OCI-LY7 (cell line): ENCODE measurements around the gene KCNAB2. TPM values are rescaled to one million over a fixed set of nuclear protein-coding genes. Genes with fewer than 3 reads are reported as not detected.

Experiments used
- BruUV-seq: library from RNA; stranded (reverse); fragments of 400-500 nt; replicated peaks from 2 replicates; lab custom pipeline; 2021; lab: Mats Ljungman, UMichigan
- CTCF ChIA-PET: fragments of 300-600 bp; sonication (Branson Sonifier 250); formaldehyde crosslinking; loops from one replicate; lab custom pipeline; 2022; ENCODE audit warnings: antibody characterized with exemption; ENCODE audit not compliant: unreplicated experiment; lab: Charles Lee
- POLR2A ChIA-PET: fragments of 300-600 bp; sonication (Branson Sonifier 250); formaldehyde crosslinking; loops from one replicate; lab custom pipeline; 2022; ENCODE audit warnings: antibody characterized with exemption; lab: Charles Lee
- DNase-seq: peaks from one replicate; pipeline ENCODE4 v3.0.0-alpha.2; 2015; ENCODE audit warnings: low spot score
- H2AFZ ChIP-seq: fragments of 200-600 bp; sonication (generic), shearing (Covaris generic); 2 replicates; pipeline ENCODE4 v1.6.1; 2014; ENCODE audit warnings: mild to moderate bottlenecking, antibody characterized with exemption, low read length, moderate library complexity
- H3K27ac ChIP-seq: fragments of 200-600 bp; sonication (generic); 2 replicates; pipeline ENCODE4 v1.5.1; 2014; ENCODE audit warnings: mixed run types, low read depth, mild to moderate bottlenecking, moderate library complexity, low read length, inconsistent platforms; ENCODE audit not compliant: poor library complexity, severe bottlenecking
- H3K36me3 ChIP-seq: fragments of 200-600 bp; sonication (generic); 2 replicates; pipeline ENCODE4 v1.6.1; 2014; ENCODE audit warnings: mild to moderate bottlenecking, antibody characterized with exemption, low read length, moderate library complexity, mixed read lengths; ENCODE audit not compliant: insufficient read depth
- H3K4me1 ChIP-seq: fragments of 200-600 bp; sonication (generic); 2 replicates; pipeline ENCODE4 v1.5.1; 2014; ENCODE audit warnings: mild to moderate bottlenecking, low read length; ENCODE audit not compliant: insufficient read depth, poor library complexity, severe bottlenecking
- H3K4me2 ChIP-seq: fragments of 200-600 bp; sonication (generic); 2 replicates; pipeline ENCODE4 v1.6.1; 2014; ENCODE audit warnings: mild to moderate bottlenecking, low read length
- H3K4me3 ChIP-seq: fragments of 200-600 bp; sonication (generic); 2 replicates; pipeline ENCODE4 v1.5.1; 2014; ENCODE audit warnings: mild to moderate bottlenecking, low read depth, low read length; ENCODE audit not compliant: poor library complexity, severe bottlenecking
- H3K79me2 ChIP-seq: fragments of 200-600 bp; sonication (generic); 2 replicates; pipeline ENCODE4 v1.6.1; 2016; ENCODE audit warnings: low read depth, mild to moderate bottlenecking, low read length, moderate library complexity, mixed read lengths; ENCODE audit not compliant: insufficient read depth
- H3K9me2 ChIP-seq: fragments of 200-600 bp; sonication (generic); 2 replicates; pipeline ENCODE4 v1.6.1; 2016; ENCODE audit warnings: mild to moderate bottlenecking, low read length, mixed read lengths; ENCODE audit not compliant: insufficient read depth
- H3K9me3 ChIP-seq: fragments of 200-600 bp; sonication (generic); 2 replicates; pipeline ENCODE4 v1.6.1; 2014; ENCODE audit warnings: mild to moderate bottlenecking, mixed run types, low read length, mixed read lengths
- H4K20me1 ChIP-seq: fragments of 200-600 bp; sonication (generic); 2 replicates; pipeline ENCODE4 v1.6.1; 2014; ENCODE audit warnings: mild to moderate bottlenecking, antibody characterized with exemption, low read length, moderate library complexity, mixed read lengths; ENCODE audit not compliant: insufficient read depth
- EZH2phosphoT487 ChIP-seq: fragments of 200-600 bp; sonication (generic); IDR thresholded peaks from 2 replicates; pipeline ENCODE4 v1.6.1; 2018; ENCODE audit warnings: low read depth, borderline replicate concordance, mild to moderate bottlenecking, mixed run types, antibody characterized with exemption, low read length, moderate library complexity, mixed read lengths
- intact Hi-C: fragments of 100-400 bp; cut with micrococcal nuclease; formaldehyde crosslinking; loops from one replicate; pipeline ENCODE4 v1.10.0; 2022; ENCODE audit not compliant: unreplicated experiment
- total RNA-seq, 2 experiments: library from RNA; depleted of rRNA in 1 of 2; stranded (reverse); fragments of >200 nt in 1 of 2; shearing (Covaris generic) in 1 of 2; gene quantifications; 2 replicates each; pipeline ENCODE4 v1.2.3, GENCODE V29; 2014 to 2022
- TF ChIP-seq, protein P1 (sequence below): fragments of 200-600 bp; sonication (generic); conservative IDR thresholded peaks from 2 replicates; pipeline ENCODE4 v1.5.1; 2014; ENCODE audit warnings: mild to moderate bottlenecking, antibody characterized with exemption, low read length, moderate library complexity, mixed read lengths

Gene KCNAB2
- total RNA-seq, 2 experiments from 2014 or later = 46.7 to 133 TPM

DNA sequence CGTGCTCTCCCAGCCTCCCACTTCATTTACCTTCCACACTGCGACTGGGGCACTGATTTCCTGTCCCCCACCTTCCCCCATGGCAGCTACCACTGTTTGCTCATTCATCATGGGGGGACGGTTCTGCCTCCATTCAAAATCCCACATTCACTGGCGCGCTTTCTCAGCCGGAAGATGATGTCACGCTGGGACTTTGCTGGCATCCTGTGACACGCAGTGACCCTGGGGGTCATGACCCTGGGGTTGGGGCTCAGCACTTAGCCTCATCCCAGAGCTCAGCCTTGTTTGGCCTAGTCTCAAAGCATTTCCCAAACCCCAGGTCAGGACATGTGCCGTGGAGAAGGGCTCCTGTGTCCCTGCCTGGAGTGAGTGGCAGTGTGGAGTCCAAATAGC, 582 bp upstream of the KCNAB2 start:
- ChIA-PET POLR2A (no interaction called here), CTCF (no interaction called here)

DNA sequence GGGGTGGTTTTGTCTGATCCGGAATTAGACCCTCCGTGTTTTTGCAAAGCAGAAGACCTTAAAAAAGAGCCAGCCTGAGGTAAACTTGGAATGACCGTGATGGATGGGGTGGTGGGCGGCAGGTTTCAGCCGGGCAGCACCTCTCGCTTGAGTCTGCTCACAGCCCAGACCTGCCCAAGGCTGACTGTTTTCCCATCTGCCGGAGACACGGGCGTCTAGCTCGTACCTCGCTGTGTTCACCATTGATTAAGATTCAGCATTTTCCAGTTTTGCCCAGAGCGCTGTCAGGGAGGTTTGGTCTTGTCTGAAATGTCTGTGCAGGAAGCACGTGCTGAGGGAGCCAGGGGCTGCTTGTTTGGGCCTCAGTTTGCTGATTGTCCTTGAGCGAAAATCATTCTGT, 591 bp downstream of the KCNAB2 start:
- no peaks in the 10 kb centered on the region for H3K9me3 ChIP-seq
- H3K4me2 ChIP-seq = no peak overlapping the region
- BruUV-seq = no TSS peak
- ChIA-PET POLR2A (no interaction called here), CTCF (no interaction called here)
- TF ChIP-seq EZH2phosphoT487 = no peak
- TF ChIP-seq, protein P1, sequence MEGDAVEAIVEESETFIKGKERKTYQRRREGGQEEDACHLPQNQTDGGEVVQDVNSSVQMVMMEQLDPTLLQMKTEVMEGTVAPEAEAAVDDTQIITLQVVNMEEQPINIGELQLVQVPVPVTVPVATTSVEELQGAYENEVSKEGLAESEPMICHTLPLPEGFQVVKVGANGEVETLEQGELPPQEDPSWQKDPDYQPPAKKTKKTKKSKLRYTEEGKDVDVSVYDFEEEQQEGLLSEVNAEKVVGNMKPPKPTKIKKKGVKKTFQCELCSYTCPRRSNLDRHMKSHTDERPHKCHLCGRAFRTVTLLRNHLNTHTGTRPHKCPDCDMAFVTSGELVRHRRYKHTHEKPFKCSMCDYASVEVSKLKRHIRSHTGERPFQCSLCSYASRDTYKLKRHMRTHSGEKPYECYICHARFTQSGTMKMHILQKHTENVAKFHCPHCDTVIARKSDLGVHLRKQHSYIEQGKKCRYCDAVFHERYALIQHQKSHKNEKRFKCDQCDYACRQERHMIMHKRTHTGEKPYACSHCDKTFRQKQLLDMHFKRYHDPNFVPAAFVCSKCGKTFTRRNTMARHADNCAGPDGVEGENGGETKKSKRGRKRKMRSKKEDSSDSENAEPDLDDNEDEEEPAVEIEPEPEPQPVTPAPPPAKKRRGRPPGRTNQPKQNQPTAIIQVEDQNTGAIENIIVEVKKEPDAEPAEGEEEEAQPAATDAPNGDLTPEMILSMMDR = no peak
- intact Hi-C loops = no loop called here
- H3K27ac ChIP-seq = no peak overlapping the region
- H3K9me2 ChIP-seq = no peaks in the 10 kb centered on the region
- H4K20me1 ChIP-seq = no peaks in the 10 kb centered on the region
- no peaks in the 10 kb centered on the region for H3K4me1 ChIP-seq
- H3K36me3 ChIP-seq = peaks cover 16% of the 10 kb centered on the region; the same call in 1 of the 2 replicates
- no peak overlapping the region for H2AFZ ChIP-seq
- H3K4me3 ChIP-seq = no peak overlapping the region
- DNase-seq = no peak
- no peaks in the 10 kb centered on the region for H3K79me2 ChIP-seq

More for the DNA sequence above, 582 bp upstream of the KCNAB2 start:
- TF ChIP-seq EZH2phosphoT487 = no peak
- TF ChIP-seq, protein P1 = no peak
- Histone ChIP-seq H3K4me1 (no peaks in the 10 kb centered on the region), H3K36me3 (peaks cover 24% of the 10 kb centered on the region; the same call in 1 of the 2 replicates), H3K79me2 (no peaks in the 10 kb centered on the region), H3K4me3 (no peak overlapping the region), H3K9me2 (no peaks in the 10 kb centered on the region), H3K9me3 (no peaks in the 10 kb centered on the region), H4K20me1 (no peaks in the 10 kb centered on the region), H3K4me2 (no peak overlapping the region), H3K27ac (no peak overlapping the region), H2AFZ (no peak overlapping the region)
- intact Hi-C loops = no loop called here
- no peak for DNase-seq
- BruUV-seq = no TSS peak

DNA sequence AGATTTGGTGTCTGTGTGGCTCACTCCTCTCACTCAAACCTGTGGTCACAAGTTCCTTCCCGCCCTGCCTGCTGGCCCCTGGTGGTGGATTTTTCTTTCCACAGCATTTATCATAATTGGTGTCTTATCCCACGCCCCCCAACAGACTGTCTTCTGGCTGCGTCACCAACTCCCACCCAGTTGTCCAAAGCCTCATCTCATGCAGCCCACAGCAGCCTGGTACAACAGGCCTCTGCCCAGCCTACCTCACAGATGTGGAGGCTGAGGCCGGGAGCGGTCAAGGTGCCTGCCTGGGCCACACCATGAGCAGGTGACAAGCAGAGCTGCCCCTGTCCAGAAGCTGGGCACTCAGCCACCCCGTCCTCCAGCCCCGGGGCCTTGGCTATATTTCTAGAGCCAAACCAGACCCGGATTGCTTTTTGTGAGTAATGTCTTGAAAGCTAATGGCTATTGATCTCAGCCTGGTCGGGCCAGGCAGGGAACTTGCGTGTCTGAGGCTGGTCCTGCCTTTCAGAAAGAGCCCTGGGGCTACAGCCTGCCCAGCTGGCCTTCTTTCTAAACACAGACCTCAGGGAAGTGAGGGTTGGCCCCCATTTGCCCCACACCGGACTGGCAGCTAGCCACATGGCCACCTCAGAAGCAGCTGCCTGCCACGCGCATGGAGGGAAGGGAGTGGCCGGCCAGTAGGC, 2.6 kb downstream of the KCNAB2 start:
- H2AFZ ChIP-seq = no peak overlapping the region
- no peaks in the 10 kb centered on the region for H3K79me2 ChIP-seq
- H3K36me3 ChIP-seq = peaks cover 7% of the 10 kb centered on the region; the same call in 1 of the 2 replicates
- DNase-seq = no peak
- H3K4me2 ChIP-seq = no peak overlapping the region
- ChIA-PET POLR2A (no interaction called here), CTCF (interaction anchor here (0.6 kb wide), 2 partner anchors 13 to 37 kb away, joined by 3 read pairs; no protein-coding TSS in a partner anchor)
- no TSS peak for BruUV-seq
- TF ChIP-seq EZH2phosphoT487 = no peak
- TF ChIP-seq, protein P1 = no peak
- H3K4me3 ChIP-seq = no peak overlapping the region
- H3K9me3 ChIP-seq = no peaks in the 10 kb centered on the region
- H3K9me2 ChIP-seq = no peaks in the 10 kb centered on the region
- intact Hi-C loops = no loop called here
- H4K20me1 ChIP-seq = no peaks in the 10 kb centered on the region
- H3K27ac ChIP-seq = no peak overlapping the region
- no peaks in the 10 kb centered on the region for H3K4me1 ChIP-seq
